Dermis blood vessel endothelial cell (primary cell): ENCODE data around the gene WWOX. TPM values are rescaled to one million over a fixed set of nuclear protein-coding genes. Genes with fewer than 3 reads are reported as not detected.

Experiments used
- DNase-seq: peaks from one replicate; pipeline ENCODE4 v3.0.0; 2010
- total RNA-seq: library from RNA; depleted of rRNA; stranded (reverse); fragments of >200 nt; gene quantifications from 2 replicates; pipeline ENCODE4 v1.2.3, GENCODE V29; 2014

The WWOX gene
- total RNA-seq, 1 donor from 2014 or later = 14.5 TPM

- DNase-seq = no peak
These were observed 98.8 kb downstream of the WWOX start for GRCh38 chr16:78198288-78198687.

GRCh38 chr16:78199325-78200022 lies 100.0 kb downstream of the WWOX start:
- no peak for DNase-seq

GRCh38 chr16:78200023-78200389 lies 100.6 kb downstream of the WWOX start:
- DNase-seq = no peak

GRCh38 chr16:78200623-78201096 lies 101.2 kb downstream of the WWOX start:
- DNase-seq = no peak

GRCh38 chr16:78205506-78205905 lies 106.1 kb downstream of the WWOX start:
- DNase-seq = no peak

GRCh38 chr16:78206623-78207223 lies 107.3 kb downstream of the WWOX start:
- DNase-seq = no peak

GRCh38 chr16:78209951-78210661 lies 110.7 kb downstream of the WWOX start:
- no peak for DNase-seq

- no peak for DNase-seq
These were observed 111.7 kb downstream of the WWOX start for GRCh38 chr16:78211020-78211599.

GRCh38 chr16:78211946-78212345 lies 112.5 kb downstream of the WWOX start:
- no peak for DNase-seq

GRCh38 chr16:78212674-78213073 lies 113.2 kb downstream of the WWOX start:
- DNase-seq = no peak

GRCh38 chr16:78213751-78214150 lies 114.3 kb downstream of the WWOX start:
- DNase-seq = no peak

GRCh38 chr16:78215222-78215621 lies 115.8 kb downstream of the WWOX start:
- no peak for DNase-seq

GRCh38 chr16:78216166-78216745 lies 116.8 kb downstream of the WWOX start:
- no peak for DNase-seq

- no peak for DNase-seq
These were observed 117.8 kb downstream of the WWOX start for GRCh38 chr16:78217276-78217675.

- DNase-seq = no peak
These were observed 118.8 kb downstream of the WWOX start for GRCh38 chr16:78218279-78218678.

GRCh38 chr16:78218856-78219651 lies 119.6 kb downstream of the WWOX start:
- DNase-seq = no peak

- no peak for DNase-seq
These were observed 121.1 kb downstream of the WWOX start for GRCh38 chr16:78220571-78220970.

- DNase-seq = no peak
These were observed 122.4 kb downstream of the WWOX start for GRCh38 chr16:78221892-78222291.

- no peak for DNase-seq
These were observed 124.9 kb downstream of the WWOX start for GRCh38 chr16:78224342-78224741.

GRCh38 chr16:78225919-78226318 lies 126.5 kb downstream of the WWOX start:
- no peak for DNase-seq

- no peak for DNase-seq
These were observed 128.4 kb downstream of the WWOX start for GRCh38 chr16:78227855-78228254.

- no peak for DNase-seq
These were observed 129.2 kb downstream of the WWOX start for GRCh38 chr16:78228704-78229103.
